ENCODE measurements around the gene RGL1. TPM values are rescaled to one million over a fixed set of nuclear protein-coding genes. Genes with fewer than 3 reads are reported as not detected.

Gene RGL1
- total RNA-seq, 4 donors from 2014 or later: 66.8 to 88.3 (median 74.6) TPM

GRCh38 chr1:183903101-183903500, 98.2 kb downstream of the RGL1 start:
- no peak for TF ChIP-seq CTCF (IDR thresholded peaks at IDR 0.05)
- DNase-seq (ENCODE audit: low spot score) (no peak), ATAC-seq (ENCODE audit: low FRiP score) (no peak)

GRCh38 chr1:183905508-183906113, 100.7 kb downstream of the RGL1 start:
- DNase-seq (ENCODE audit: low spot score) (no peak), ATAC-seq (ENCODE audit: low FRiP score) (no peak)
- no peak for TF ChIP-seq CTCF (IDR thresholded peaks at IDR 0.05)

- DNase-seq (ENCODE audit: low spot score) (no peak), ATAC-seq (ENCODE audit: low FRiP score) (no peak)
- no peak for TF ChIP-seq CTCF (IDR thresholded peaks at IDR 0.05)
Observed at GRCh38 chr1:183907070-183907469, 102.2 kb downstream of the RGL1 start.

- ATAC-seq (ENCODE audit: low FRiP score): no peak
- TF ChIP-seq CTCF (IDR thresholded peaks at IDR 0.05): no peak
- no peak for DNase-seq (ENCODE audit: low spot score)
Observed at GRCh38 chr1:183908079-183908478, 103.2 kb downstream of the RGL1 start.

- DNase-seq (ENCODE audit: low spot score) (no peak), ATAC-seq (ENCODE audit: low FRiP score) (no peak)
- TF ChIP-seq CTCF (IDR thresholded peaks at IDR 0.05): no peak
Observed at GRCh38 chr1:183909672-183910071, 104.8 kb downstream of the RGL1 start.

GRCh38 chr1:183910845-183911244, 105.9 kb downstream of the RGL1 start:
- DNase-seq (ENCODE audit: low spot score) (no peak), ATAC-seq (ENCODE audit: low FRiP score) (peak; percentile 67)
- TF ChIP-seq CTCF (IDR thresholded peaks at IDR 0.05): no peak

- ATAC-seq (ENCODE audit: low FRiP score) (no peak), DNase-seq (ENCODE audit: low spot score) (no peak)
- no peak for TF ChIP-seq CTCF (IDR thresholded peaks at IDR 0.05)
Observed at GRCh38 chr1:183911285-183911684, 106.4 kb downstream of the RGL1 start.

Measured in omental fat pad (tissue), 4 donors.